ENCODE data around the gene MMP28.

- TF ChIP-seq CTCF (IDR thresholded peaks at IDR 0.05) (no peak), EP300 (IDR thresholded peaks at IDR 0.05) (no peak), POLR2A (IDR thresholded peaks at IDR 0.05; ENCODE audit: low read depth) (no peak)
These were observed 25.9 kb upstream of the MMP28 start for GRCh38 chr17:35821308-35821707.
